ENCODE measurements around the gene RAD51B.

RAD51B gene

GRCh38 chr14:68634332-68634731 lies 814.8 kb downstream of the RAD51B start:
- no peak for DNase-seq (ENCODE audit: low spot score)

GRCh38 chr14:68634874-68635595 lies 815.5 kb downstream of the RAD51B start:
- DNase-seq (ENCODE audit: low spot score), result no peak

GRCh38 chr14:68636597-68636996 lies 817.0 kb downstream of the RAD51B start:
- DNase-seq (ENCODE audit: low spot score), result no peak

- no peak for DNase-seq (ENCODE audit: low spot score)
These were observed 817.8 kb downstream of the RAD51B start for GRCh38 chr14:68637106-68638021.

- DNase-seq (ENCODE audit: low spot score), result no peak
These were observed 818.8 kb downstream of the RAD51B start for GRCh38 chr14:68638141-68638999.

GRCh38 chr14:68639000-68639757 lies 819.6 kb downstream of the RAD51B start:
- no peak for DNase-seq (ENCODE audit: low spot score)

GRCh38 chr14:68639758-68640574 lies 820.4 kb downstream of the RAD51B start:
- no peak for DNase-seq (ENCODE audit: low spot score)

GRCh38 chr14:68643673-68644072 lies 824.1 kb downstream of the RAD51B start:
- DNase-seq (ENCODE audit: low spot score), result no peak

- DNase-seq (ENCODE audit: low spot score), result no peak
These were observed 824.5 kb downstream of the RAD51B start for GRCh38 chr14:68644101-68644500.

GRCh38 chr14:68645371-68645770 lies 825.8 kb downstream of the RAD51B start:
- no peak for DNase-seq (ENCODE audit: low spot score)

- peak; percentile 55 for DNase-seq (ENCODE audit: low spot score)
These were observed 830.1 kb downstream of the RAD51B start for GRCh38 chr14:68649476-68650189.

GRCh38 chr14:68650404-68650994 lies 830.9 kb downstream of the RAD51B start:
- no peak for DNase-seq (ENCODE audit: low spot score)

GRCh38 chr14:68651075-68651474 lies 831.5 kb downstream of the RAD51B start:
- no peak for DNase-seq (ENCODE audit: low spot score)

- DNase-seq (ENCODE audit: low spot score), result no peak
These were observed 832.3 kb downstream of the RAD51B start for GRCh38 chr14:68651652-68652432.

GRCh38 chr14:68652433-68652690 lies 832.8 kb downstream of the RAD51B start:
- DNase-seq (ENCODE audit: low spot score), result no peak

- no peak for DNase-seq (ENCODE audit: low spot score)
These were observed 833.5 kb downstream of the RAD51B start for GRCh38 chr14:68653108-68653507.

- DNase-seq (ENCODE audit: low spot score), result no peak
These were observed 834.2 kb downstream of the RAD51B start for GRCh38 chr14:68653804-68654203.

- peak; percentile 64 for DNase-seq (ENCODE audit: low spot score)
These were observed 834.9 kb downstream of the RAD51B start for GRCh38 chr14:68654471-68654941.
